Trophoblast cell (in vitro differentiated cells and primary cell): ENCODE measurements around the gene CDH1.

Source experiments
- DNase-seq, 2 donors: peaks; one replicate each; pipeline ENCODE4 v3.0.0-alpha.2; 2016
- H2AFZ ChIP-seq: 2 replicates; pipeline ENCODE4 v1.6.1; 2013; ENCODE audit warnings: low read length, moderate library complexity, mild to moderate bottlenecking; ENCODE audit not compliant: insufficient read depth, poor library complexity
- H2AK5ac ChIP-seq: 2 replicates; pipeline ENCODE4 v1.6.1; 2013; ENCODE audit warnings: mild to moderate bottlenecking, low read length
- H2BK120ac ChIP-seq: 2 replicates; pipeline ENCODE4 v1.6.1; 2013; ENCODE audit warnings: low read length, mild to moderate bottlenecking, moderate library complexity; ENCODE audit not compliant: insufficient read depth, poor library complexity
- H2BK12ac ChIP-seq: 2 replicates; pipeline ENCODE4 v1.6.1; 2013; ENCODE audit warnings: mild to moderate bottlenecking, low read length, moderate library complexity
- H2BK5ac ChIP-seq: 2 replicates; pipeline ENCODE4 v1.6.1; 2013; ENCODE audit warnings: low read length, low read depth, moderate library complexity, mild to moderate bottlenecking; ENCODE audit not compliant: poor library complexity
- H3K14ac ChIP-seq: 2 replicates; pipeline ENCODE4 v1.6.1; 2013; ENCODE audit warnings: mild to moderate bottlenecking, low read length
- H3K18ac ChIP-seq: 2 replicates; pipeline ENCODE4 v1.6.1; 2013; ENCODE audit warnings: mild to moderate bottlenecking, low read length
- H3K23ac ChIP-seq: 2 replicates; pipeline ENCODE4 v1.6.1; 2013; ENCODE audit warnings: low read length
- H3K27ac ChIP-seq: 2 replicates; pipeline ENCODE4 v1.5.1; 2013; ENCODE audit warnings: low read depth, mild to moderate bottlenecking, inconsistent platforms, low read length, moderate library complexity
- H3K27me3 ChIP-seq: 2 replicates; pipeline ENCODE4 v1.6.1; 2013; ENCODE audit warnings: inconsistent platforms, mild to moderate bottlenecking, low read length, moderate library complexity; ENCODE audit not compliant: insufficient read depth
- H3K36me3 ChIP-seq, 2 experiments: 1 replicate in 1 of 2; 2 replicates in 1 of 2; pipeline ENCODE4 v1.6.1; 2013; ENCODE audit warnings: low read length in 2 of 2, mild to moderate bottlenecking in 2 of 2, moderate library complexity in 1 of 2; ENCODE audit not compliant: insufficient read depth in 2 of 2, control insufficient read depth in 1 of 2
- H3K4ac ChIP-seq: 2 replicates; pipeline ENCODE4 v1.6.1; 2013; ENCODE audit warnings: low read depth, mild to moderate bottlenecking, low read length, moderate library complexity
- H3K4me1 ChIP-seq, 2 experiments: 1 replicate in 1 of 2; 2 replicates in 1 of 2; pipeline ENCODE4 v1.6.1; 2013; ENCODE audit warnings: low read length in 2 of 2, mild to moderate bottlenecking in 2 of 2, moderate library complexity in 1 of 2; ENCODE audit not compliant: insufficient read depth in 2 of 2, control insufficient read depth in 1 of 2
- H3K4me2 ChIP-seq: 2 replicates; pipeline ENCODE4 v1.6.1; 2013; ENCODE audit warnings: inconsistent platforms, mild to moderate bottlenecking, low read length, moderate library complexity
- H3K4me3 ChIP-seq: 2 replicates; pipeline ENCODE4 v1.5.1; 2013; ENCODE audit warnings: mild to moderate bottlenecking, low read depth, low read length, inconsistent platforms
- H3K79me1 ChIP-seq: one replicate; pipeline ENCODE4 v1.6.1; 2013; ENCODE audit warnings: low read length
- H3K79me2 ChIP-seq: 2 replicates; pipeline ENCODE4 v1.6.1; 2013; ENCODE audit warnings: low read length, mild to moderate bottlenecking; ENCODE audit not compliant: control insufficient read depth, insufficient read depth, poor library complexity
- H3K9ac ChIP-seq: 2 replicates; pipeline ENCODE4 v1.6.1; 2013; ENCODE audit warnings: mild to moderate bottlenecking, low read length
- H3K9me3 ChIP-seq: 2 replicates; pipeline ENCODE4 v1.6.1; 2013; ENCODE audit warnings: low read depth, mild to moderate bottlenecking, control low read depth, inconsistent platforms, low read length; ENCODE audit not compliant: insufficient read depth
- H4K12ac ChIP-seq: 2 replicates; pipeline ENCODE4 v1.6.1; 2013; ENCODE audit warnings: low read depth, mild to moderate bottlenecking, low read length, moderate library complexity
- H4K8ac ChIP-seq: 2 replicates; pipeline ENCODE4 v1.6.1; 2013; ENCODE audit warnings: low read depth, mild to moderate bottlenecking, low read length, moderate library complexity
- H4K91ac ChIP-seq: one replicate; pipeline ENCODE4 v1.6.1; 2013; ENCODE audit warnings: low read depth, mild to moderate bottlenecking, low read length, moderate library complexity
- WGBS: extraction: QIAGEN DNeasy Blood & Tissue Kit; methylation state at CpG from one replicate; pipeline ENCODE4 v1.1.7; 2013; ENCODE audit warnings: missing lambda C conversion rate; ENCODE audit not compliant: insufficient read length, insufficient coverage; ENCODE audit errors: extremely low coverage; 5-methylcytosine and 5-hydroxymethylcytosine counted together

CDH1 gene

GRCh38 chr16:68790130-68790761 lies 53.2 kb downstream of the CDH1 start:
- Histone ChIP-seq H3K4me1 (peaks cover 12 to 22% of the 10 kb centered on the region in 2 experiments), H3K79me1 (peaks cover 10% of the 10 kb centered on the region), H3K36me3 (peaks cover 0 to 2% of the 10 kb centered on the region in 2 experiments), H4K12ac (no peak overlapping the region), H4K8ac (peak overlapping the region; percentile 26), H3K27ac (peak overlapping the region; percentile 67), H3K14ac (no peak overlapping the region), H2BK5ac (no peak overlapping the region), H3K4me3 (no peak overlapping the region), H4K91ac (peak overlapping the region; percentile 13), H2AFZ (no peak overlapping the region), H3K9ac (no peak overlapping the region), H3K4ac (no peak overlapping the region), H3K18ac (peak overlapping the region; percentile 25), H3K23ac (no peak overlapping the region), H2BK120ac (no peak overlapping the region), H3K79me2 (peaks cover 6% of the 10 kb centered on the region), H3K27me3 (no peaks in the 10 kb centered on the region), H3K4me2 (peak overlapping the region; percentile 4), H2BK12ac (no peak overlapping the region), H3K9me3 (no peaks in the 10 kb centered on the region), H2AK5ac (no peak overlapping the region)
- no CpG with 5 or more reads among the region's 9 CpGs for WGBS
- peak; percentile 58 to 85 for DNase-seq

DNA sequence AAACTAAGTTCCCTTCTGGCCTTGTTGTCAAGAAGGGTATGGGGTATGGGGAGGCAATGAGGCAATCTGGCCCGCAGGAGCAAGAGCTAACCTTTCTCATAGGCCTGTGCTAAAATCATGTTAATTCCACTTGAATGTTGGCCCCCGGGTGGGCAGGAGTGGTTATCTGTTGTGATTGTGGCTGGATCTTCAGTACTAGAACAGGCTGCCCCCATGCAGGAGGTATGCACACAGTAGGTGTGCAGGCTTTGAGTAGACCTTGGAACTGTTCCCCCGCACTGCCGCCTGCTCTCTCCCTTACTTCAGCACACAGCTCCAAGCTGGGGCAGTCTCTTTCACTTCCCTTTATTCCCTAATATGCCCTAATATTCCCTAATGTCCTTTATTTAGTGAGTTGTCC lies 53.9 kb downstream of the CDH1 start:
- H4K91ac ChIP-seq = peak overlapping the region; percentile 13
- H4K12ac ChIP-seq = no peak overlapping the region
- H3K79me1 ChIP-seq = peaks cover 10% of the 10 kb centered on the region
- peaks cover 6% of the 10 kb centered on the region for H3K79me2 ChIP-seq
- H3K14ac ChIP-seq = peak overlapping the region; percentile 71
- peak overlapping the region; percentile 91 for H3K4ac ChIP-seq
- H4K8ac ChIP-seq = no peak overlapping the region
- no CpG with 5 or more reads among the region's 4 CpGs for WGBS
- no peaks in the 10 kb centered on the region for H3K36me3 ChIP-seq
- no peak overlapping the region for H2BK5ac ChIP-seq
- H3K4me3 ChIP-seq = no peak overlapping the region
- peak overlapping the region; percentile 8 for H2BK12ac ChIP-seq
- H3K27ac ChIP-seq = no peak overlapping the region
- H2AFZ ChIP-seq = no peak overlapping the region
- H3K4me1 ChIP-seq = peaks cover 12 to 22% of the 10 kb centered on the region in 2 experiments
- peak overlapping the region; percentile 6 for H3K18ac ChIP-seq
- no peaks in the 10 kb centered on the region for H3K27me3 ChIP-seq
- H3K4me2 ChIP-seq = no peak overlapping the region
- peak overlapping the region; percentile 13 for H2AK5ac ChIP-seq
- no peak for DNase-seq
- H3K23ac ChIP-seq = no peak overlapping the region
- peak overlapping the region; percentile 14 for H2BK120ac ChIP-seq
- no peaks in the 10 kb centered on the region for H3K9me3 ChIP-seq
- H3K9ac ChIP-seq = no peak overlapping the region

DNA sequence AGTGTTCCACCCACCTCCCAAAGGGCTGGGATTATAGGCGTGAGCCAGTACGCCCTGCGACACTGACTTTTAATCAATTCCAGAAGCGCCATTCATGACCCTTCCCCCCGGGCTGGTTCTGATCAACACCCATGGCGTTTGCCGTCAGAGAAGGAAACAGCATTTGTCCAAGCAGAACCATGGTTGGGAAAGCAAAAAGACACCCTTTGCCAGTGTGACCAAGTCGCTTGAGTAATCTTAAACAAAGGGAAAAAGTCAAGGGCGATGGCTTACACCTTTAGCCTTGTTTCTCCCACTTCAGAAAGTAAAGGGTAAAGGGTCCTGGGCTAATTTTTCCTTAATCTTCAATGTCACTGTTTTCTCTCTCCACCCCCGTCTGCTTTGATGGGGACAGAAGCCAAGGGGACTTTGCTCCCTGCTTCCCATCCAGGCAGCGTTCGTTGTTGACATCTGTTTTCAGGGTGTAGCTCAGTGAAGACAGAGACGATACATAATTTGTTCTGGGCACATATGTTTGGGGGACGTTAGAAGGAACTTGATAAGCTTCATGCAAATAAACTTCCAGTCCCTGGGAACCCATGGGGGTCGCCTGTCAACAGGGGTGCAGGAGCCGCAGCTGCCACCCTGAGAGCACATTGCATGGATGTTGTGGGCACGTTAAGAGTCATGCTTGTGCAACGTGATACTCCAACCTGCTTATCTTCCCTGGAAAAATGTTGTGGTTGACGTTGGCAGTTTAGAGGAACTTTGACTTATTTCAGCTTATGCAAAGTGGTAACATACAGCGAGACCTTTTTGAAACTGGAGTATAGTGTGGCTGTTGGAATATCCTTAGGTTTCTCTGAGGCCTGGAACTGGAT lies 55.6 kb downstream of the CDH1 start:
- no peak overlapping the region for H3K9ac ChIP-seq
- H2BK12ac ChIP-seq = no peak overlapping the region
- peak overlapping the region; percentile 59 for H3K4ac ChIP-seq
- no peaks in the 10 kb centered on the region for H3K36me3 ChIP-seq
- no peak overlapping the region for H2AK5ac ChIP-seq
- H2AFZ ChIP-seq = no peak overlapping the region
- no peak overlapping the region for H2BK5ac ChIP-seq
- H3K9me3 ChIP-seq = no peaks in the 10 kb centered on the region
- H4K91ac ChIP-seq = no peak overlapping the region
- WGBS = no CpG with 5 or more reads among the region's 20 CpGs
- H4K8ac ChIP-seq = no peak overlapping the region
- no peaks in the 10 kb centered on the region for H3K27me3 ChIP-seq
- H3K4me3 ChIP-seq = no peak overlapping the region
- peaks cover 10% of the 10 kb centered on the region for H3K79me1 ChIP-seq
- peaks cover 12 to 22% of the 10 kb centered on the region in 2 experiments for H3K4me1 ChIP-seq
- no peak overlapping the region for H3K14ac ChIP-seq
- no peak overlapping the region for H2BK120ac ChIP-seq
- H3K79me2 ChIP-seq = peaks cover 6% of the 10 kb centered on the region
- DNase-seq = peak; percentile 60 to 76
- H3K27ac ChIP-seq = no peak overlapping the region
- H3K18ac ChIP-seq = no peak overlapping the region
- H3K4me2 ChIP-seq = no peak overlapping the region
- H3K23ac ChIP-seq = no peak overlapping the region
- H4K12ac ChIP-seq = no peak overlapping the region

DNA sequence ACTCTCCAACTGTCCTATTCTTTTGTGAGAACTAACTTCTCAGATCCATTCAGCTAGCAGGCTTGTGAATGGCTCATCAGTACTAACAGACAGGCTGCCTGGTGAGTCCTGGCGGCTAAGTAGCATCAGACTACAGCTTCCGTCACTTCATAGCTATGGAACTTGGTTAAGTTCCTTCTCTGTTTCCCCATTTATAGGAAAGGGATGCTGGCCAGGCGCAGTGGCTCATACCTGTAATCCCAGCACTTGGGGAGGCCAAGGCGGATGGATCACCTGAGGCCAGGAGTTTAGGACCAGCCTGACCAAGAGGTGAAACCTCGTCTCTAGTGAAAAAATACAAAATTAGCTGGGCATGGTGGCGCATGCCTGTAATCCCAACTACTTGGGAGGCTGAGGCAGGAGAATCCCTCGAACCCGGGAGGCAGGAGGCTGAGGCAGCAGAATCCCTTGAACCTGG lies 56.3 kb downstream of the CDH1 start:
- H3K79me1 ChIP-seq = peaks cover 10% of the 10 kb centered on the region
- WGBS = no CpG with 5 or more reads among the region's 8 CpGs
- no peak overlapping the region for H2BK120ac ChIP-seq

More for the DNA sequence above, 56.3 kb downstream of the CDH1 start:
- no peak overlapping the region for H3K4me3 ChIP-seq
- H3K23ac ChIP-seq = no peak overlapping the region
- H3K4ac ChIP-seq = peak overlapping the region; percentile 13
- H2AFZ ChIP-seq = no peak overlapping the region
- H3K27me3 ChIP-seq = no peaks in the 10 kb centered on the region
- H3K14ac ChIP-seq = peak overlapping the region; percentile 48
- H4K12ac ChIP-seq = no peak overlapping the region
- no peak overlapping the region for H2AK5ac ChIP-seq
- H3K27ac ChIP-seq = no peak overlapping the region
- H2BK12ac ChIP-seq = no peak overlapping the region
- no peaks in the 10 kb centered on the region for H3K36me3 ChIP-seq
- peak; percentile 56 to 65 for DNase-seq
- peaks cover 12 to 24% of the 10 kb centered on the region in 2 experiments for H3K4me1 ChIP-seq
- no peak overlapping the region for H3K18ac ChIP-seq
- no peak overlapping the region for H4K91ac ChIP-seq
- no peak overlapping the region for H2BK5ac ChIP-seq
- H3K9ac ChIP-seq = no peak overlapping the region
- no peaks in the 10 kb centered on the region for H3K9me3 ChIP-seq
- no peak overlapping the region for H4K8ac ChIP-seq
- peaks cover 6% of the 10 kb centered on the region for H3K79me2 ChIP-seq
- H3K4me2 ChIP-seq = no peak overlapping the region
